ENCODE data around the gene LOXHD1. TPM values are rescaled to one million over a fixed set of nuclear protein-coding genes. Genes with fewer than 3 reads are reported as not detected.

The LOXHD1 gene
- polyA plus RNA-seq, 1 experiment, result not detected

DNA sequence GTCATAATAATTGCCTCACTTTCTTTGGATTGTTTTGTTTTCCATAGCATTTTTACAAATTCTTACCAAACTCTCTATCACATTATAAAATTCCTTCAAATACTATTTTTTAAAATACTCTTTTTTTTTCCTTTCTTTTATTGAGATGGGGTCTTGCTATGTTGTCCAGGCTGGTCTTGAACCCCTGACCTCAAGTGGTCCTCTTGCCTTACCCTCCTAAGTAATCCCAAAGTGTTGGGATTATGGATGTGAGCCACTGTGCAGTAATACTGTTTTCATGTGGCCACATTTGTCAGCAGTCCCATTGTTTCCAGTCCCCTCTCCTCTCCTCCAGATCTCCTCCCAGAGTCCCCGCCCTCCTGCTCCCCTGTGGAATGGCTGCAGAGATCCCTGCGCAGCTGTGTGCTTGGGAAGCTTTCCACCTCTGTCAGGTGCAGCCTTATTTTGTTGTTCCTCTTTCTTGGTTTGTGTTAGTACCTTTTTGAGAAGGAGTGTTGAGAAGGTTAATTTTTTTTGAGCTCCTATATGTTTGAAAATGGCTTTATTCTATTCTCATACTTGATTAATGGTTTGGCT, 227.3 kb downstream of the LOXHD1 start:
- CTCF ChIA-PET, result no interaction called here
- no peak for DNase-seq (ENCODE audit: low read depth, low spot score)
- TF ChIP-seq, protein P1, sequence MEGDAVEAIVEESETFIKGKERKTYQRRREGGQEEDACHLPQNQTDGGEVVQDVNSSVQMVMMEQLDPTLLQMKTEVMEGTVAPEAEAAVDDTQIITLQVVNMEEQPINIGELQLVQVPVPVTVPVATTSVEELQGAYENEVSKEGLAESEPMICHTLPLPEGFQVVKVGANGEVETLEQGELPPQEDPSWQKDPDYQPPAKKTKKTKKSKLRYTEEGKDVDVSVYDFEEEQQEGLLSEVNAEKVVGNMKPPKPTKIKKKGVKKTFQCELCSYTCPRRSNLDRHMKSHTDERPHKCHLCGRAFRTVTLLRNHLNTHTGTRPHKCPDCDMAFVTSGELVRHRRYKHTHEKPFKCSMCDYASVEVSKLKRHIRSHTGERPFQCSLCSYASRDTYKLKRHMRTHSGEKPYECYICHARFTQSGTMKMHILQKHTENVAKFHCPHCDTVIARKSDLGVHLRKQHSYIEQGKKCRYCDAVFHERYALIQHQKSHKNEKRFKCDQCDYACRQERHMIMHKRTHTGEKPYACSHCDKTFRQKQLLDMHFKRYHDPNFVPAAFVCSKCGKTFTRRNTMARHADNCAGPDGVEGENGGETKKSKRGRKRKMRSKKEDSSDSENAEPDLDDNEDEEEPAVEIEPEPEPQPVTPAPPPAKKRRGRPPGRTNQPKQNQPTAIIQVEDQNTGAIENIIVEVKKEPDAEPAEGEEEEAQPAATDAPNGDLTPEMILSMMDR (IDR thresholded peaks at IDR 0.05; ENCODE audit: low read depth, low read length), result no peak
- Histone ChIP-seq H3K27me3 (ENCODE audit: control insufficient read depth, insufficient read depth, low read length) (no peaks in the 10 kb centered on the region), H3K9me3 (ENCODE audit: control insufficient read depth, insufficient read depth, low read length) (no peaks in the 10 kb centered on the region), H3K4me3 (ENCODE audit: low read depth, low read length) (no peak overlapping the region), H3K27ac (ENCODE audit: low read depth, low read length) (no peak overlapping the region)
- POLR2A ChIA-PET, result no interaction called here

DNA sequence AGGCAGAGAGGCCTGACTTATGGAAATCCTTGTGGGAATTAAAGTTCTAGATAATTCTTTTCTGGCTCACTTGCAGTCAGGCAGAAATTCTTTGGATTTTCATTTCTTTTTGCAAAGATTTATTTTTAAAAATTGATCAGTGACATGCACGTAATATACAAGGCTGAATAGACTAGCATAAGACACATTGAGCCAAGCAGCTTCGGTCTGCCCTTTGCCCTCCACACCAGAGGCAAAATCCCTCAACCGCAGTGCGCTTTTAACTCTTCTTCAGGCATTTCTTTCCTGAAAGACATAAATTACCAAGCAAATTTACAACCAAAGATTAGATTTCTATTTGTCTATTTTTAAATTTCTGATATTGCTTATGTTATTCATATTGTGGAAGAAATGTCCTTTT, 227.9 kb downstream of the LOXHD1 start:
- DNase-seq (ENCODE audit: low read depth, low spot score), result no peak
- ChIA-PET POLR2A (no interaction called here), CTCF (no interaction called here)
- no peaks in the 10 kb centered on the region for H3K9me3 ChIP-seq (ENCODE audit: control insufficient read depth, insufficient read depth, low read length)
- H3K27me3 ChIP-seq (ENCODE audit: control insufficient read depth, insufficient read depth, low read length), result no peaks in the 10 kb centered on the region
- no peak overlapping the region for H3K27ac ChIP-seq (ENCODE audit: low read depth, low read length)
- H3K4me3 ChIP-seq (ENCODE audit: low read depth, low read length), result no peak overlapping the region
- TF ChIP-seq, protein P1 (IDR thresholded peaks at IDR 0.05; ENCODE audit: low read depth, low read length), result no peak

- ChIA-PET CTCF (no interaction called here), POLR2A (no interaction called here)
- H3K27me3 ChIP-seq (ENCODE audit: control insufficient read depth, insufficient read depth, low read length), result no peaks in the 10 kb centered on the region
- DNase-seq (ENCODE audit: low read depth, low spot score), result no peak
- no peak overlapping the region for H3K4me3 ChIP-seq (ENCODE audit: low read depth, low read length)
- H3K9me3 ChIP-seq (ENCODE audit: control insufficient read depth, insufficient read depth, low read length), result no peaks in the 10 kb centered on the region
- H3K27ac ChIP-seq (ENCODE audit: low read depth, low read length), result no peak overlapping the region
- TF ChIP-seq, protein P1 (IDR thresholded peaks at IDR 0.05; ENCODE audit: low read depth, low read length), result no peak
These were observed 228.7 kb downstream of the LOXHD1 start for GRCh38 chr18:46428368-46428767.

DNA sequence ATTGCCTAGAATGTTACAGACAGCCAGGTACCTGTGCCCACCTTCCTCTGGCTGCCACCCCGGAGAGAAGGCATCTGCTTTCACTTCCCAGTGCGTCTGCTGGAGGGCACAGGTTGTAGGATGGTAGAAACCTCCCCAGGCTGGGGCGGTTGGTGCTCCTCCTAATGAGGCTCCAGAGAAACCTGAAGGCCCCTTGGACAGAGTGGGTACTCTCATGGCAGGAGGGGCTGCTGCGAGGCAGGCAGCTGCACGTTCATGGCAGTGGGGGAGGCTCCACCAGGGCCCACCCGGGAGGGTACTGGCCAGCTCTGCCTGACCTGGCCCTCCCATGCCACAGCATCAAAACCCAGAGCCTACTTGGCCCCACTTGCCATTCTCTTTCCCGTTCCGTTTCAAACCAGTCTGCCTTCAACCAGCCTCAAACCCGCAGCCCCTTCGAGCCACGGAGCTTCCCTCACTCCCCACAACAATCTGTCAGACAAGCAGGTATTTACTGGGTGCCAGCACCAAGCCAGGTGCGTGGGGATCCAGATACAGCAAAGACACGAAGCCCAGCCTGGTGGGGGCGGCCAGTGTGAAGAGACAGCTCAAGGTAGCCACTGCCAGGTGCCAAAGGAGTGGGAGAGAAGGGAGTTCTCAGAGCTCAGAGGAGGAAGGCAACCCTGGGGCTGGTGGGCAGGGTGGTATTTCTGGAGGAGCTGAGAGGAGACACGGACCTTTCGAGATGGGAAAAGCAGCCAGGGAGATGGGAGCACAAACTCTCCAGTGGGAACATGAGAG, 229.6 kb downstream of the LOXHD1 start:
- Histone ChIP-seq H3K27ac (ENCODE audit: low read depth, low read length) (no peak overlapping the region), H3K4me3 (ENCODE audit: low read depth, low read length) (no peak overlapping the region), H3K9me3 (ENCODE audit: control insufficient read depth, insufficient read depth, low read length) (no peaks in the 10 kb centered on the region), H3K27me3 (ENCODE audit: control insufficient read depth, insufficient read depth, low read length) (no peaks in the 10 kb centered on the region)
- ChIA-PET POLR2A (no interaction called here), CTCF (no interaction called here)
- TF ChIP-seq, protein P1 (IDR thresholded peaks at IDR 0.05; ENCODE audit: low read depth, low read length), result no peak
- no peak for DNase-seq (ENCODE audit: low read depth, low spot score)

Other genes starting within 250 kb of the LOXHD1 start
- not detected in 2 replicates for gene ST8SIA5, start 99.8 kb upstream of the LOXHD1 start, polyA plus RNA-seq (2011; rRNA removed)